Effector memory CD8-positive, alpha-beta T cell (primary cell): ENCODE measurements around the gene FRRS1.

Experiments used
- ATAC-seq: fragments of 150-1000 bp; cut with Tn5 transposase; replicated peaks from 2 replicates; pipeline ENCODE4 v1.10.0; 2021; ENCODE audit warnings: mild to moderate bottlenecking, moderate library complexity
- DNase-seq, 3 experiments: peaks; one replicate each; pipeline ENCODE4 v3.0.0; 2021
- H3K27ac Mint-ChIP-seq, 2 donors: one replicate each; pipeline ENCODE4 v1.8.0; 2022; ENCODE audit warnings: mild to moderate bottlenecking in 2 of 2, mixed read lengths in 2 of 2, moderate library complexity in 2 of 2
- H3K27me3 Mint-ChIP-seq, 2 donors: one replicate each; pipeline ENCODE4 v1.8.0; 2022; ENCODE audit warnings: mixed read lengths in 2 of 2
- H3K36me3 Mint-ChIP-seq: one replicate; pipeline ENCODE4 v1.8.0; 2022; ENCODE audit warnings: mild to moderate bottlenecking, moderate library complexity, mixed read lengths; ENCODE audit not compliant: insufficient read depth
- H3K4me1 Mint-ChIP-seq, 2 donors: one replicate each; pipeline ENCODE4 v1.8.0; 2022; ENCODE audit warnings: low read depth in 2 of 2, mixed read lengths in 2 of 2
- H3K4me3 Mint-ChIP-seq, 2 donors: one replicate each; pipeline ENCODE4 v1.8.0; 2022; ENCODE audit warnings: mild to moderate bottlenecking in 2 of 2, mixed read lengths in 2 of 2, moderate library complexity in 2 of 2
- H3K9me3 Mint-ChIP-seq, 2 donors: one replicate each; pipeline ENCODE4 v1.8.0; 2022; ENCODE audit warnings: mixed read lengths in 2 of 2

The FRRS1 gene

DNA sequence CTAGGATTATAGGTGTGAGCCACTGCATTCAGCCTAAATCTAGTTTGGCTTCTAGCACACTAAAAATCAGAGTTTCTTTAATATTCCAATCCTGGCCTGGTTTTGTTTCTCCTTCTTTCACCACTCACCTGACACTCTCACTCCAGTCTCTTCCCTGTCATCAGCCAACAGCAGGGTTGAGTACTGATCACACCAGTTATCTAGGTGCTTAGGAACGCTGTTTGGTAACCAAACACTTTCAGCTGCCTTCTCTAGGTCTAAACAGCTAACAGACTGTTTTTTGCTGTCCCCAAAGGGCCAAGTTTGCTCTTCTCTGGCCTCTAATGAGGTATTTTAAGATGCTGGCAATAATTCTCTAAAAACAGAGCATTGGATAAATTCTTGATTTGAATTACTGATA is 17.7 kb upstream of the FRRS1 start:
- no peaks in the 10 kb centered on the region for H3K36me3 Mint-ChIP-seq
- DNase-seq (no peak), ATAC-seq (peak; percentile 37)
- no peaks in the 10 kb centered on the region for H3K9me3 Mint-ChIP-seq
- H3K4me1 Mint-ChIP-seq: peaks cover 7% of the 10 kb centered on the region in 2 donors
- H3K4me3 Mint-ChIP-seq: peak overlapping the region in 1 of 2 donors; percentile 32
- H3K27me3 Mint-ChIP-seq: no peaks in the 10 kb centered on the region
- H3K27ac Mint-ChIP-seq: peak overlapping the region in 1 of 2 donors; percentile 12

DNA sequence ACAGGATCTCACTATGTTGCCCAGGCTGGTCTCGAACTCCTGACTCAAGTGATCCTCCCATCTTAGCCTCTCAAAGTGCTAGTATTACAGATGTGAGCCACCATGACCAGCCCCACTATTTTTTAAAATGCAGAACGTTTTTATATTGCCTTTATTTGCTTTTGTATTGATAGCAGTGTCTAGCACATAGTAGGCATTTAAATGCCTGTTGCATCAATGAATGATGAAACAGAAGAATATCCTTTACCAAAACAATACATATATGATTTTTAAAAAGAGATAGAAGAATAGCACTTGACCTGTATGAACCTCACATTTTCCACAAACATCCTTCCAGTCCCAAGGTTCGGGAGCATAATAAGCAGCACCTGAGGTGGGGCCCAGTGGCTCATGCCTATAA is 16.5 kb upstream of the FRRS1 start:
- Mint-ChIP-seq H3K9me3 (no peaks in the 10 kb centered on the region), H3K27me3 (no peaks in the 10 kb centered on the region), H3K36me3 (no peaks in the 10 kb centered on the region), H3K4me1 (peaks cover 7% of the 10 kb centered on the region in 2 donors), H3K4me3 (no peak overlapping the region), H3K27ac (no peak overlapping the region)
- ATAC-seq (no peak), DNase-seq (no peak)

- DNase-seq (no peak), ATAC-seq (no peak)
- no peaks in the 10 kb centered on the region for H3K9me3 Mint-ChIP-seq
- no peak overlapping the region for H3K4me3 Mint-ChIP-seq
- H3K4me1 Mint-ChIP-seq: peaks cover 6 to 7% of the 10 kb centered on the region in 2 donors
- H3K27ac Mint-ChIP-seq: no peak overlapping the region
- H3K36me3 Mint-ChIP-seq: no peaks in the 10 kb centered on the region
- H3K27me3 Mint-ChIP-seq: no peaks in the 10 kb centered on the region
These were observed 16.0 kb upstream of the FRRS1 start for GRCh38 chr1:99782397-99782796.

- Mint-ChIP-seq H3K36me3 (no peaks in the 10 kb centered on the region), H3K9me3 (no peaks in the 10 kb centered on the region), H3K4me3 (no peak overlapping the region), H3K4me1 (peaks cover 2 to 7% of the 10 kb centered on the region in 2 donors), H3K27ac (no peak overlapping the region), H3K27me3 (no peaks in the 10 kb centered on the region)
- DNase-seq (no peak), ATAC-seq (no peak)
These were observed 15.4 kb upstream of the FRRS1 start for GRCh38 chr1:99781798-99782197.

DNA sequence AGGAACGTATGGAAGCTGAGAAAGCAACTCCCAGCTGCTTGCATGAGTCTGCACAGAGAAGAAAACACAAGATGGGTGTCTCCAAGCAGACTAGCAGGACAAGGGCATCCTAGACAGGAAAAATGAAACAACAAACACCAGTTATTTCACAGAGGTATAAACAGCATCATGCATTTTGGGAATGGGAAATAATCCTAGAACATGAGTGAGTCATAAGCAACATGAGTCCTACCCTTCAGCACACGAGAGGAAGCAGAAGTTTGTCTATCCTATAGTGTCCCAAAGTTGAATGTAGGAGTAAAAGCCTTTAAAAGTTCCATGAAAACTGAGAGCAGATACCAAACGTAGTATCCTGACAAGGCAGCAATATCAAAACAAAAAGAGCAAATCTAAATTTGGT is 11.3 kb upstream of the FRRS1 start:
- Mint-ChIP-seq H3K36me3 (no peaks in the 10 kb centered on the region), H3K27ac (no peak overlapping the region), H3K9me3 (no peaks in the 10 kb centered on the region), H3K4me3 (no peak overlapping the region), H3K27me3 (no peaks in the 10 kb centered on the region), H3K4me1 (no peaks in the 10 kb centered on the region)
- no peak for DNase-seq
- ATAC-seq: no peak

DNA sequence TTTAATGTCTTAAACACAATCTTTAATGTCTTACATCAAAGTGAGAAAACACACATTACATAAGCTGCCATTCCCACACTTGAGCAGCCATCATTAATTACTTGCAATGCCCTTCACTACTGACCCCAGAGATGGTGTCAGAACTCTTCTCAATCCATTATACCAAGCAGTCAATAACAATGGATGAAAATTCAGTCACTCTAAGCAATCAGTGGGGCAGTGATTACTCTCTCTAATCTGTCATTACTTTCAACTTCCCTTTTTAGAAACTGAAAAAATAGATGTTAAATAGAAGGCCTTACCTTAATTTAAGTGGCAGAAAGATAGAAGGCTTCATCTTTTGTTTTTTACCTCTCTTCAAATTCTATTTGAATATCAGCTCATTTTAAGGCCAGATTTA is 9.7 kb upstream of the FRRS1 start:
- no peaks in the 10 kb centered on the region for H3K9me3 Mint-ChIP-seq
- H3K4me3 Mint-ChIP-seq: no peak overlapping the region
- H3K27ac Mint-ChIP-seq: no peak overlapping the region
- no peaks in the 10 kb centered on the region for H3K27me3 Mint-ChIP-seq
- ATAC-seq (no peak), DNase-seq (no peak)
- no peaks in the 10 kb centered on the region for H3K36me3 Mint-ChIP-seq
- no peaks in the 10 kb centered on the region for H3K4me1 Mint-ChIP-seq

GRCh38 chr1:99772809-99773208 is 6.4 kb upstream of the FRRS1 start:
- Mint-ChIP-seq H3K9me3 (no peaks in the 10 kb centered on the region), H3K27me3 (peaks cover 0 to 19% of the 10 kb centered on the region in 2 donors), H3K4me3 (no peak overlapping the region), H3K36me3 (no peaks in the 10 kb centered on the region), H3K4me1 (no peaks in the 10 kb centered on the region), H3K27ac (no peak overlapping the region)
- ATAC-seq (no peak), DNase-seq (no peak)

DNA sequence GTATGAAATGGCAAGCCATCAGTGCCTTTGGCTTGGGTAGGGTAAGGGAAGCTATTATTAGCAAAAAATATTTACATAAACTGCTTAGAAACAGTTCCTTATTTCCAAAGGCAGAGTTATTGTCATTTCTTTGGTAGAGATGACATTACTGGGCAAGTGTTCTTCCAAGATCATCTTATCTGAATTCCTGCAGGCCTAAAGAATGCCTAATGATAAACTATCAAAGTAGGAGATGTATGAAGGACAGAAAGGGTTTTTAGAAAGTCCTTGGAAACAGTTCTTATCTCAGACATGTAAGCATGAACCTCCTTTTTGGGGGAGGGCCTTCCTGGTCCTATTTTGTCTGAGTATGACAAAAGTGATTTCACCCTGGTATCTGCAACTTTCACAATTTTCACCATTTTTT is 5.1 kb upstream of the FRRS1 start:
- Mint-ChIP-seq H3K27me3 (peaks cover 0 to 19% of the 10 kb centered on the region in 2 donors), H3K36me3 (no peaks in the 10 kb centered on the region), H3K4me1 (no peaks in the 10 kb centered on the region), H3K9me3 (no peaks in the 10 kb centered on the region), H3K4me3 (no peak overlapping the region), H3K27ac (no peak overlapping the region)
- DNase-seq (no peak), ATAC-seq (no peak)

DNA sequence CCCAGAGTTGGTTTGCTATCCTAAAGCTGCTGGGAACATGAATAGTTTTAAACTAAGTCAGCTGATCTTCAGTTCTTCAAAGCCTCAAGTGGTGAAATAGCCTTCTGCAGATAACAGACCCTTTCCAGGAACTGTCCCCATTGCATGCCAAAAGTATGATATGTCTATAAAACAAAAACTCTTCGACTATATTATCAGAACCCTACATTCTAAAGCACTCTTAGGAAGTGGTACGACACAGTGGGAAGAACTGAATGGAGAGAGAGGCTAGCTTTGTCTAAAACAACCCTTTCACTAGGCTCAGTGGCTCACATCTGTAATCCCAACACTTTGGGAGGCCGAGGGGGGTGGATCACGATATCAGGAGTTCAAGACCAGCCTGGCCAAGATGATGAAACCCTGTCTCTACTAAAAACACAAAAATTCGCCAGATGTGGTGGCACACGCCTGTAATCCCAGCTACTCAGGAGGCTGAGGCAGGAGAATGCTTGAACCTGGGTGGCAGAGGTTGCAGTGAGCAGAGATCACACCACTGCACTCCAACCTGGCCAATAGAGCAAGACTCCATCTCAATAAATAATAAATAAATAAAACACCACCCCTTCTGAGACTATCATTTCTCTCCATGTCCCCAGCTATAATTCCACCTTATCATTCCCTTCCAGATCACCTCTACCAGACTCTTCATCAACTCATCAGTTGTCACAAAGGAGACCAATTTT is 2.2 kb upstream of the FRRS1 start:
- H3K4me1 Mint-ChIP-seq: peaks cover 0 to 3% of the 10 kb centered on the region in 2 donors
- H3K4me3 Mint-ChIP-seq: no peak overlapping the region
- ATAC-seq: no peak
- DNase-seq: no peak
- no peaks in the 10 kb centered on the region for H3K9me3 Mint-ChIP-seq
- no peaks in the 10 kb centered on the region for H3K36me3 Mint-ChIP-seq
- H3K27me3 Mint-ChIP-seq: peaks cover 0 to 23% of the 10 kb centered on the region in 2 donors
- no peak overlapping the region for H3K27ac Mint-ChIP-seq

- ATAC-seq (no peak), DNase-seq (no peak)
- no peak overlapping the region for H3K4me3 Mint-ChIP-seq
- H3K9me3 Mint-ChIP-seq: no peaks in the 10 kb centered on the region
- H3K27ac Mint-ChIP-seq: no peak overlapping the region
- peaks cover 0 to 3% of the 10 kb centered on the region in 2 donors for H3K4me1 Mint-ChIP-seq
- H3K36me3 Mint-ChIP-seq: no peaks in the 10 kb centered on the region
- H3K27me3 Mint-ChIP-seq: peaks cover 0 to 23% of the 10 kb centered on the region in 2 donors
These were observed 1.7 kb upstream of the FRRS1 start for GRCh38 chr1:99768104-99768503.

DNA sequence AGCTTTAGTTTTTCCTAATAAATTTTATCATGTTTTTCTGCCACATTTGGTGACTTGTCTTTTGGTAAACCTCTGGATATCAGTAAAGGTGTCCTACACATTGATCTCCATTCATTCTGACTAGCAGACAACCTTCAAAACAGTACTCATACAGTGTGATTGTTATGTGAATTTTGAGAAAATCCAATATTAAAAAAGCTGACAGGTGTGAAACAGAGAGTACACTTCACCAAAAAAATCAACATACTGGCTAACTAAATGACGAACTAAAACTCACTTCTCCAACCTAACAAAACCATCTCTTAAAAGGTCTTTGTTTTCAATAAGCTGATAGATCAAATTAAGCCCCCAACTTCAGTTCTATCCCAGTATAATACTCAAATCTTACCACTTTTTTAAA is 1.5 kb downstream of the FRRS1 start:
- Mint-ChIP-seq H3K4me1 (peaks cover 0 to 3% of the 10 kb centered on the region in 2 donors), H3K27me3 (peaks cover 0 to 23% of the 10 kb centered on the region in 2 donors), H3K27ac (no peak overlapping the region), H3K4me3 (no peak overlapping the region), H3K9me3 (no peaks in the 10 kb centered on the region), H3K36me3 (no peaks in the 10 kb centered on the region)
- ATAC-seq: no peak
- no peak for DNase-seq

- peaks cover 0 to 3% of the 10 kb centered on the region in 2 donors for H3K4me1 Mint-ChIP-seq
- no peak for DNase-seq
- no peak overlapping the region for H3K27ac Mint-ChIP-seq
- H3K36me3 Mint-ChIP-seq: no peaks in the 10 kb centered on the region
- no peaks in the 10 kb centered on the region for H3K9me3 Mint-ChIP-seq
- no peak for ATAC-seq
- peaks cover 0 to 23% of the 10 kb centered on the region in 2 donors for H3K27me3 Mint-ChIP-seq
- H3K4me3 Mint-ChIP-seq: no peak overlapping the region
These were observed 2.0 kb downstream of the FRRS1 start for GRCh38 chr1:99764439-99764838.

GRCh38 chr1:99763956-99764355 is 2.5 kb downstream of the FRRS1 start:
- no peaks in the 10 kb centered on the region for H3K9me3 Mint-ChIP-seq
- H3K4me1 Mint-ChIP-seq: peaks cover 0 to 3% of the 10 kb centered on the region in 2 donors
- H3K4me3 Mint-ChIP-seq: no peak overlapping the region
- ATAC-seq (no peak), DNase-seq (no peak)
- H3K36me3 Mint-ChIP-seq: no peaks in the 10 kb centered on the region
- H3K27me3 Mint-ChIP-seq: peaks cover 0 to 23% of the 10 kb centered on the region in 2 donors
- H3K27ac Mint-ChIP-seq: no peak overlapping the region

- Mint-ChIP-seq H3K9me3 (no peaks in the 10 kb centered on the region), H3K4me3 (no peak overlapping the region), H3K4me1 (peaks cover 0 to 3% of the 10 kb centered on the region in 2 donors), H3K27me3 (peaks cover 0 to 18% of the 10 kb centered on the region in 2 donors), H3K27ac (no peak overlapping the region), H3K36me3 (no peaks in the 10 kb centered on the region)
- DNase-seq: no peak
- ATAC-seq: no peak
These were observed 4.7 kb downstream of the FRRS1 start for GRCh38 chr1:99761774-99762173.
